K562 (cell line): ENCODE data around the gene AHCYL2. TPM values are rescaled to one million over a fixed set of nuclear protein-coding genes. Genes with fewer than 3 reads are reported as not detected.
A peak's percentile ranks its signal among the peaks of the same experiment; 100 is the strongest.

ENCODE experiments used
- CEBPB ChIP-seq: fragments of 450-650 bp; IDR thresholded peaks from 2 replicates; pipeline ENCODE4 v1.6.1; 2016; ENCODE audit warnings: missing genetic modification characterization, missing compliant biosample characterization
- CHD2 ChIP-seq: IDR thresholded peaks from 2 replicates; pipeline ENCODE4 v1.6.1; 2011; ENCODE audit warnings: low read depth, low read length
- EHMT2 ChIP-seq: fragments of 450-650 bp; IDR thresholded peaks from 2 replicates; pipeline ENCODE4 v1.6.1; 2018; ENCODE audit warnings: antibody characterized with exemption
- FOSL1 ChIP-seq: fragments of 200-800 bp; sonication (Bioruptor generic); conservative IDR thresholded peaks from 2 replicates; pipeline ENCODE4 v1.6.1; 2016; ENCODE audit warnings: missing genetic modification characterization, missing compliant biosample characterization
- HDAC1 ChIP-seq, 2 experiments: fragments of 450-650 bp; IDR thresholded peaks; 2 replicates each; pipeline ENCODE4 v1.6.1; 2016 to 2017; ENCODE audit warnings: inconsistent platforms in 1 of 2, mild to moderate bottlenecking in 1 of 2, moderate library complexity in 1 of 2
- L3MBTL2 ChIP-seq: fragments of 450-650 bp; IDR thresholded peaks from 2 replicates; pipeline ENCODE4 v1.6.1; 2016; ENCODE audit warnings: mild to moderate bottlenecking, moderate library complexity
- MTF1 ChIP-seq: fragments of 250-450 bp; sonication (Bioruptor Pico); IDR thresholded peaks from 2 replicates; pipeline ENCODE4 v1.9.0; 2021; ENCODE audit warnings: moderate library complexity, mild to moderate bottlenecking, inconsistent platforms, borderline replicate concordance
- MYNN ChIP-seq, 2 experiments: sonication (generic); formaldehyde crosslinking in 1 of 2; IDR thresholded peaks; 2 replicates each; pipeline versions ENCODE4 v1.5.0 to v1.6.1; 2016 to 2020; ENCODE audit warnings: antibody characterized with exemption in 1 of 2, missing genetic modification reagents in 1 of 2
- NFATC3 ChIP-seq: fragments of 450-650 bp; IDR thresholded peaks from 2 replicates; pipeline ENCODE4 v1.6.1; 2017; ENCODE audit warnings: mild to moderate bottlenecking
- SRF ChIP-seq, 2 experiments: fragments of 250-450, 450-650 bp in 1 of 2; sonication (Bioruptor Pico) in 1 of 2; sonication (generic) in 1 of 2; formaldehyde crosslinking; IDR thresholded peaks; 2 replicates each; pipeline versions ENCODE4 v1.5.0 to v1.5.1; 2020 to 2022; ENCODE audit warnings: mild to moderate bottlenecking in 1 of 2, missing genetic modification reagents in 1 of 2
- TAF7 ChIP-seq: fragments of 450-650 bp; IDR thresholded peaks from 2 replicates; pipeline ENCODE4 v1.6.1; 2016; ENCODE audit warnings: missing genetic modification characterization, missing compliant biosample characterization
- TCFL5 ChIP-seq: fragments of 250-450 bp; sonication (Bioruptor Pico); conservative IDR thresholded peaks from 2 replicates; pipeline ENCODE4 v1.6.1; 2021; ENCODE audit warnings: mild to moderate bottlenecking, moderate library complexity, matching md5 sums
- ZFX ChIP-seq: sonication (generic); formaldehyde crosslinking; IDR thresholded peaks from 2 replicates; pipeline ENCODE4 v1.8.0; 2022; ENCODE audit warnings: mild to moderate bottlenecking, missing genetic modification reagents, moderate library complexity
- ZNF224 ChIP-seq: sonication (generic); formaldehyde crosslinking; IDR thresholded peaks from 2 replicates; pipeline ENCODE4 v1.8.0; 2022; ENCODE audit warnings: mild to moderate bottlenecking, missing genetic modification reagents
- ZNF354B ChIP-seq: fragments of 250-450 bp; sonication (Bioruptor Pico); IDR thresholded peaks from 2 replicates; pipeline ENCODE4 v1.4.0; 2020
- polyA plus RNA-seq, 8 experiments: library from polyadenylated mRNA; depleted of rRNA in 4 of 8; stranded (reverse) in 5 of 8; unstranded in 3 of 8; fragments of >200 nt; fragmentation: Nextera tagmentation in 2 of 8; fragmentation: Illumina TruSeq in 1 of 8; extraction: Ambion mirVana in 2 of 8; extraction: Trizol in 1 of 8; gene quantifications; 2 replicates each; pipeline versions ENCODE4 v1.2.1 to v1.2.3, GENCODE V29; 2011 to 2014; ENCODE audit warnings: inconsistent platforms in 1 of 8, missing spikeins in 1 of 8
- total RNA-seq, 7 experiments: library from RNA; depleted of rRNA in 6 of 7; stranded (reverse); fragments of >200 nt in 6 of 7; fragmentation: Illumina TruSeq in 2 of 7; extraction: Trizol in 2 of 7; gene quantifications; 2 replicates each; pipeline versions ENCODE4 v1.2.1 to v1.2.3, GENCODE V29; 2011 to 2021; ENCODE audit warnings: low replicate concordance in 1 of 7
- TF ChIP-seq, protein P1 (sequence below): sonication (generic); formaldehyde crosslinking; IDR thresholded peaks from 2 replicates; pipeline ENCODE4 v1.8.0; 2022; ENCODE audit warnings: mild to moderate bottlenecking, missing genetic modification reagents
- TF ChIP-seq, protein P2 (sequence below): IDR thresholded peaks from 2 replicates; pipeline ENCODE4 v1.6.1; 2014; ENCODE audit warnings: antibody characterized with exemption
- TF ChIP-seq, protein P3 (sequence below): sonication (generic); IDR thresholded peaks from 2 replicates; pipeline ENCODE4 v1.6.1; 2016
- TF ChIP-seq, protein P4 (sequence below): fragments of 250-450 bp; sonication (Bioruptor Pico); IDR thresholded peaks from 2 replicates; pipeline ENCODE4 v1.5.0; 2021; ENCODE audit warnings: mild to moderate bottlenecking, moderate library complexity

AHCYL2 gene
- total and polyA plus RNA-seq, 9 of the 15 experiments (the other 6 are each of a cell fraction or from before 2014, with no cell fraction given) = 0.93 to 10.5 (median 5.2) TPM

DNA sequence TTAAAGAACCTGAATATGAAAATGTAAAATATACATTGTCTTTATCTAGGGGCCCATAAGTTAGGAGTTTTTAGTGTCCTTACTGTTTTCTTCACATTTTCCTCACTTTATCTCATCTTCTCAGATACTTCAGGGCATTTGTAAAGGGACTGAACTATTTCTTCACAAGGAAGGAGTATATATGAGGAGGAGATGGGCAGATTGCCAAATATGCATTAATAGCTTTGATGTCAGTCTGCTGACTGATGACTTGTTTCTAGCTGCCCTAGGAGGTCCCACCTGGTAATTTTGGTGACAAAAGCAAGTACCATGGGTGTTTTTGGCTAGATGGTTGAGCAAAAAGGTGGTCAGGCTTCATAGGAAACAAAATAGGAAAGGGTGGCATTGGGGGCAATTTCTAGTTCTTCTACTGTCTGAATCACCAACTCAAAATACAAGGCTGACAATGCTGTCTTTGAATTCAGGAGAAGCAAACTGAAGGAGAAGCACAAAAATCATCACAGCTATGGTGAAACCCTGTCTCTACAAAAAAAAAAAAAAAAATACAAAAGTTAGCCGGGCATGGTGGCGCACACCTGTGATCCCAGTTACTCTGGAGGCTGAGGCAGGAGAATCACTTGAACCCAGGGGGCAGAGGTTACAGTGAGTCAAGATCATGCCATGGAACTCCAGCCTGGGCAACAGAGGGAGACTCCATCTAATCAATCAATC, 199.0 kb downstream of the AHCYL2 start (continued):
- TF ChIP-seq, protein P1, sequence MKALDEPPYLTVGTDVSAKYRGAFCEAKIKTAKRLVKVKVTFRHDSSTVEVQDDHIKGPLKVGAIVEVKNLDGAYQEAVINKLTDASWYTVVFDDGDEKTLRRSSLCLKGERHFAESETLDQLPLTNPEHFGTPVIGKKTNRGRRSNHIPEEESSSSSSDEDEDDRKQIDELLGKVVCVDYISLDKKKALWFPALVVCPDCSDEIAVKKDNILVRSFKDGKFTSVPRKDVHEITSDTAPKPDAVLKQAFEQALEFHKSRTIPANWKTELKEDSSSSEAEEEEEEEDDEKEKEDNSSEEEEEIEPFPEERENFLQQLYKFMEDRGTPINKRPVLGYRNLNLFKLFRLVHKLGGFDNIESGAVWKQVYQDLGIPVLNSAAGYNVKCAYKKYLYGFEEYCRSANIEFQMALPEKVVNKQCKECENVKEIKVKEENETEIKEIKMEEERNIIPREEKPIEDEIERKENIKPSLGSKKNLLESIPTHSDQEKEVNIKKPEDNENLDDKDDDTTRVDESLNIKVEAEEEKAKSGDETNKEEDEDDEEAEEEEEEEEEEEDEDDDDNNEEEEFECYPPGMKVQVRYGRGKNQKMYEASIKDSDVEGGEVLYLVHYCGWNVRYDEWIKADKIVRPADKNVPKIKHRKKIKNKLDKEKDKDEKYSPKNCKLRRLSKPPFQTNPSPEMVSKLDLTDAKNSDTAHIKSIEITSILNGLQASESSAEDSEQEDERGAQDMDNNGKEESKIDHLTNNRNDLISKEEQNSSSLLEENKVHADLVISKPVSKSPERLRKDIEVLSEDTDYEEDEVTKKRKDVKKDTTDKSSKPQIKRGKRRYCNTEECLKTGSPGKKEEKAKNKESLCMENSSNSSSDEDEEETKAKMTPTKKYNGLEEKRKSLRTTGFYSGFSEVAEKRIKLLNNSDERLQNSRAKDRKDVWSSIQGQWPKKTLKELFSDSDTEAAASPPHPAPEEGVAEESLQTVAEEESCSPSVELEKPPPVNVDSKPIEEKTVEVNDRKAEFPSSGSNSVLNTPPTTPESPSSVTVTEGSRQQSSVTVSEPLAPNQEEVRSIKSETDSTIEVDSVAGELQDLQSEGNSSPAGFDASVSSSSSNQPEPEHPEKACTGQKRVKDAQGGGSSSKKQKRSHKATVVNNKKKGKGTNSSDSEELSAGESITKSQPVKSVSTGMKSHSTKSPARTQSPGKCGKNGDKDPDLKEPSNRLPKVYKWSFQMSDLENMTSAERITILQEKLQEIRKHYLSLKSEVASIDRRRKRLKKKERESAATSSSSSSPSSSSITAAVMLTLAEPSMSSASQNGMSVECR = no peak
- TF ChIP-seq, protein P2, sequence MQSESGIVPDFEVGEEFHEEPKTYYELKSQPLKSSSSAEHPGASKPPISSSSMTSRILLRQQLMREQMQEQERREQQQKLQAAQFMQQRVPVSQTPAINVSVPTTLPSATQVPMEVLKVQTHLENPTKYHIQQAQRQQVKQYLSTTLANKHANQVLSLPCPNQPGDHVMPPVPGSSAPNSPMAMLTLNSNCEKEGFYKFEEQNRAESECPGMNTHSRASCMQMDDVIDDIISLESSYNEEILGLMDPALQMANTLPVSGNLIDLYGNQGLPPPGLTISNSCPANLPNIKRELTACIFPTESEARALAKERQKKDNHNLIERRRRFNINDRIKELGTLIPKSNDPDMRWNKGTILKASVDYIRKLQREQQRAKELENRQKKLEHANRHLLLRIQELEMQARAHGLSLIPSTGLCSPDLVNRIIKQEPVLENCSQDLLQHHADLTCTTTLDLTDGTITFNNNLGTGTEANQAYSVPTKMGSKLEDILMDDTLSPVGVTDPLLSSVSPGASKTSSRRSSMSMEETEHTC = peak; percentile 62; the same call in 1 of the 2 replicates
- peak; percentile 92 for TF ChIP-seq CEBPB (tag)
- no peak for TF ChIP-seq NFATC3
- TF ChIP-seq TAF7 = no peak
- TF ChIP-seq TCFL5 (CRISPR knock-in tag) = no peak
- TF ChIP-seq HDAC1 (IDR thresholded peaks at IDR 0.05) = peak in 1 of 2 experiments; percentile 26; a peak in 1 of 4 replicates
- TF ChIP-seq EHMT2 = no peak
- TF ChIP-seq, protein P3, sequence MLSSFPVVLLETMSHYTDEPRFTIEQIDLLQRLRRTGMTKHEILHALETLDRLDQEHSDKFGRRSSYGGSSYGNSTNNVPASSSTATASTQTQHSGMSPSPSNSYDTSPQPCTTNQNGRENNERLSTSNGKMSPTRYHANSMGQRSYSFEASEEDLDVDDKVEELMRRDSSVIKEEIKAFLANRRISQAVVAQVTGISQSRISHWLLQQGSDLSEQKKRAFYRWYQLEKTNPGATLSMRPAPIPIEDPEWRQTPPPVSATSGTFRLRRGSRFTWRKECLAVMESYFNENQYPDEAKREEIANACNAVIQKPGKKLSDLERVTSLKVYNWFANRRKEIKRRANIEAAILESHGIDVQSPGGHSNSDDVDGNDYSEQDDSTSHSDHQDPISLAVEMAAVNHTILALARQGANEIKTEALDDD = peak; percentile 72
- TF ChIP-seq CHD2 = no peak
- no peak for TF ChIP-seq SRF (CRISPR knock-in tag; IDR thresholded peaks at IDR 0.05)
- no peak for TF ChIP-seq ZNF224 (CRISPR knock-in tag)
- no peak for TF ChIP-seq ZFX (CRISPR knock-in tag)
- TF ChIP-seq FOSL1 (tag) = peak; percentile 74
- TF ChIP-seq MYNN (IDR thresholded peaks at IDR 0.05) = no peak
- no peak for TF ChIP-seq MYNN (CRISPR knock-in tag; IDR thresholded peaks at IDR 0.05)
- no peak for TF ChIP-seq MTF1 (CRISPR knock-in tag)
- no peak for TF ChIP-seq ZNF354B (CRISPR knock-in tag)
- TF ChIP-seq L3MBTL2 = peak; percentile 24; the same call in 1 of the 2 replicates
- TF ChIP-seq, protein P4, sequence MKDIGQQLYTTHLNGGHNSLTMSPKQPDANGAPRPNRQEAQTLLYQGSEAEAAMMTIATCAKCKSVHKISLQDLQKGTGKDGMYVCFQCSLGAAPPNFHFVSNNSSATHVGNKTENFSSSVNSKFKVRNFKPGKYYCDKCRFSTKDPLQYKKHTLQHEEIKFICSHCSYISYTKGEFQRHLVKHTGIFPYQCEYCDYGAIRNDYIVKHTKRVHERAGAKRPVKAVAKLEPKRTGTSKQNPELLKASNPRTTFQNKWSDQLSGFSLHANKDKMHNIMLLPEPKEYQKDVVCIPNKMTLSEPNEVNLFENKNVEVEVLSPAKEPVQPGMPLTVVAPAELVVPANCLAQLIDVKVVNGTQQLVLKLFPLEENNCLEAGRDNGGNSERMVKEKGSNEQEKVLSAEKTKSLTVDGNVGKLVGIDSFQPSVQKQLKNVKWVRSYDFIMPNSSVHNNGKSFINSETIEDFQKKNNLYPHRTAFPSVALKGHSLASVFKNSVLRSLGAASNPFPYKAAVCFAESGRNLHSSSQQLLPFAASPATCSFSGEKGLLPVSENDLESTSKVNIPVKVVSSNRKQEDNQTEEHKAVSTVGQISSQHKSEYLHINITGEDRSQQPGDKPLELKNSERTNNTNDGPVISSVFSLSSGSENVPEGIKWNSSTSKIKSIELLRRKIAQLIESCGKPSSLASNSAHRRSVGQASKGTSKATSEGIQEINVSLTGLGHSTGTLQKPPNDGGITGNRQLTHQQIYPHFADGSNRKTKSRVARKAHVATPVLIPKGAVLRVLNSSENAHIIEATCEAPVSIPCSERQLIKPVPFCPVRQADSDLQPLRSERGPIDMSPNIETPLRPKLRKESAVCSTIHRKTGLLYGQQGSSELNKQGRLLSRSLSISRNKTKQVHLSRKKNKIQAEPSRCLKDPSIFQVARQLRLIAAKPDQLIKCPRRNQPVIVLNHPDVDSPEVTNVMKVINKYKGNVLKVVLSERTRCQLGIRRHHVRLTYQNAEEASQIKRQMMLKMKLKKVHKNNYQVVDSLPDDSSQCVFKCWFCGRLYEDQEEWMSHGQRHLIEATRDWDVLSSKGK (CRISPR knock-in tag) = no peak
